Smooth muscle cell (in vitro differentiated cells): ENCODE data around the gene POU4F3. TPM values are rescaled to one million over a fixed set of nuclear protein-coding genes. Genes with fewer than 3 reads are reported as not detected.

Source experiments
- DNase-seq: peaks from one replicate; lab custom pipeline; 2025; ENCODE audit not compliant: unreplicated experiment; lab: John Stamatoyannopoulos, UW
- H2AFZ ChIP-seq: fragments of 200-600 bp; sonication (generic); 2 replicates; pipeline ENCODE4 v1.6.0; 2016; ENCODE audit warnings: antibody characterized with exemption, low read depth, mild to moderate bottlenecking
- H3F3A ChIP-seq: fragments of 200-600 bp; sonication (generic); 2 replicates; pipeline ENCODE4 v1.6.0; 2017; ENCODE audit warnings: antibody characterized with exemption, low read depth
- H3K27ac ChIP-seq: fragments of 200-600 bp; sonication (generic); 2 replicates; pipeline ENCODE4 v1.5.1; 2016; ENCODE audit warnings: low read depth, mild to moderate bottlenecking
- H3K27me3 ChIP-seq: fragments of 200-600 bp; sonication (generic); 2 replicates; pipeline ENCODE4 v1.6.1; 2016; ENCODE audit warnings: low read depth, mild to moderate bottlenecking
- H3K36me3 ChIP-seq: fragments of 200-600 bp; sonication (generic); 2 replicates; pipeline ENCODE4 v1.5.1; 2016; ENCODE audit warnings: low read depth
- H3K4me1 ChIP-seq: fragments of 200-600 bp; sonication (generic); 2 replicates; pipeline ENCODE4 v1.5.1; 2016; ENCODE audit warnings: low read depth
- H3K4me2 ChIP-seq: fragments of 200-600 bp; sonication (generic); 2 replicates; pipeline ENCODE4 v1.6.0; 2016; ENCODE audit warnings: mild to moderate bottlenecking
- H3K4me3 ChIP-seq: fragments of 200-600 bp; sonication (generic); 2 replicates; pipeline ENCODE4 v1.5.1; 2016; ENCODE audit warnings: mild to moderate bottlenecking
- H3K79me2 ChIP-seq: fragments of 200-600 bp; sonication (generic); 2 replicates; pipeline ENCODE4 v1.6.0; 2016; ENCODE audit warnings: low read depth, mild to moderate bottlenecking
- H3K9ac ChIP-seq: fragments of 200-600 bp; sonication (generic); 2 replicates; pipeline ENCODE4 v1.6.0; 2016; ENCODE audit warnings: low read depth
- H3K9me3 ChIP-seq: fragments of 200-600 bp; sonication (generic); replicated peaks from 2 replicates; pipeline ENCODE4 v1.5.1; 2016; ENCODE audit warnings: low read depth
- H4K20me1 ChIP-seq: fragments of 200-600 bp; sonication (generic); 2 replicates; pipeline ENCODE4 v1.6.0; 2016; ENCODE audit warnings: low read depth
- CTCF ChIP-seq: fragments of 200-600 bp; sonication (generic); IDR thresholded peaks from 2 replicates; pipeline ENCODE4 v1.5.1; 2017; ENCODE audit warnings: borderline replicate concordance, mild to moderate bottlenecking, antibody characterized with exemption; ENCODE audit not compliant: insufficient read depth, poor library complexity, severe bottlenecking
- WGBS: methylation state at CpG from one replicate; pipeline ENCODE4 v1.1.7; 2016; ENCODE audit warnings: low lambda C conversion rate; 5-methylcytosine and 5-hydroxymethylcytosine counted together
- polyA plus RNA-seq: library from polyadenylated mRNA; unstranded; fragments of >200 nt; fragmentation: Nextera tagmentation; extraction: Ambion mirVana; gene quantifications from 2 replicates; pipeline ENCODE4 v1.2.1, GENCODE V29; 2016
- total RNA-seq: library from RNA; depleted of rRNA; stranded (reverse); fragments of >200 nt; gene quantifications from 2 replicates; pipeline ENCODE4 v1.2.3, GENCODE V29; 2014

The POU4F3 gene
- total and polyA plus RNA-seq, 2 experiments from 2014 or later: not detected

- no peak for TF ChIP-seq CTCF
- Histone ChIP-seq H3K4me3 (no peak overlapping the region), H3K9me3 (no peaks in the 10 kb centered on the region), H4K20me1 (no peaks in the 10 kb centered on the region), H3K36me3 (no peaks in the 10 kb centered on the region), H2AFZ (no peak overlapping the region), H3K9ac (no peak overlapping the region), H3K4me1 (no peaks in the 10 kb centered on the region), H3F3A (no peaks in the 10 kb centered on the region), H3K27me3 (peaks cover 28% of the 10 kb centered on the region), H3K79me2 (no peaks in the 10 kb centered on the region), H3K27ac (no peak overlapping the region), H3K4me2 (no peak overlapping the region)
- 74% methylated on average over 7 of the region's 7 CpGs for WGBS
- DNase-seq: no peak
Measured at GRCh38 chr5:146313027-146313426, 25.6 kb upstream of the POU4F3 start.

GRCh38 chr5:146321571-146321970, 17.1 kb upstream of the POU4F3 start:
- TF ChIP-seq CTCF: no peak
- no peak for DNase-seq
- Histone ChIP-seq H3K4me3 (no peak overlapping the region), H3K4me2 (no peak overlapping the region), H4K20me1 (no peaks in the 10 kb centered on the region), H3K4me1 (no peaks in the 10 kb centered on the region), H3K9ac (no peak overlapping the region), H3K9me3 (no peaks in the 10 kb centered on the region), H3F3A (no peaks in the 10 kb centered on the region), H2AFZ (no peak overlapping the region), H3K79me2 (no peaks in the 10 kb centered on the region), H3K27ac (no peak overlapping the region), H3K36me3 (no peaks in the 10 kb centered on the region), H3K27me3 (peaks cover 10% of the 10 kb centered on the region)
- 96% methylated on average over 1 of the region's 1 CpG for WGBS

GRCh38 chr5:146327257-146327870, 11.3 kb upstream of the POU4F3 start:
- no peak overlapping the region for H3K27ac ChIP-seq
- no peak overlapping the region for H3K4me3 ChIP-seq
- H3K36me3 ChIP-seq: no peaks in the 10 kb centered on the region
- peaks cover 53% of the 10 kb centered on the region for H3K27me3 ChIP-seq
- no peak overlapping the region for H3K4me2 ChIP-seq
- no peaks in the 10 kb centered on the region for H3F3A ChIP-seq
- no peaks in the 10 kb centered on the region for H4K20me1 ChIP-seq
- no peak overlapping the region for H3K9ac ChIP-seq
- peaks cover 12% of the 10 kb centered on the region for H3K4me1 ChIP-seq
- TF ChIP-seq CTCF: no peak
- H3K9me3 ChIP-seq: no peaks in the 10 kb centered on the region
- no peak overlapping the region for H2AFZ ChIP-seq
- DNase-seq: no peak
- 80% methylated on average over 7 of the region's 7 CpGs for WGBS
- H3K79me2 ChIP-seq: no peaks in the 10 kb centered on the region

GRCh38 chr5:146327989-146328388, 10.7 kb upstream of the POU4F3 start:
- Histone ChIP-seq H3K4me3 (no peak overlapping the region), H3K27me3 (peaks cover 59% of the 10 kb centered on the region), H4K20me1 (no peaks in the 10 kb centered on the region), H3K4me2 (no peak overlapping the region), H3F3A (no peaks in the 10 kb centered on the region), H3K27ac (no peak overlapping the region), H3K79me2 (no peaks in the 10 kb centered on the region), H3K4me1 (peaks cover 12% of the 10 kb centered on the region), H3K9ac (no peak overlapping the region), H3K9me3 (no peaks in the 10 kb centered on the region), H2AFZ (no peak overlapping the region), H3K36me3 (no peaks in the 10 kb centered on the region)
- WGBS: 72% methylated on average over 1 of the region's 1 CpG
- no peak for TF ChIP-seq CTCF
- DNase-seq: no peak
